ENCODE measurements around the gene LAPTM5.

Gene LAPTM5

DNA sequence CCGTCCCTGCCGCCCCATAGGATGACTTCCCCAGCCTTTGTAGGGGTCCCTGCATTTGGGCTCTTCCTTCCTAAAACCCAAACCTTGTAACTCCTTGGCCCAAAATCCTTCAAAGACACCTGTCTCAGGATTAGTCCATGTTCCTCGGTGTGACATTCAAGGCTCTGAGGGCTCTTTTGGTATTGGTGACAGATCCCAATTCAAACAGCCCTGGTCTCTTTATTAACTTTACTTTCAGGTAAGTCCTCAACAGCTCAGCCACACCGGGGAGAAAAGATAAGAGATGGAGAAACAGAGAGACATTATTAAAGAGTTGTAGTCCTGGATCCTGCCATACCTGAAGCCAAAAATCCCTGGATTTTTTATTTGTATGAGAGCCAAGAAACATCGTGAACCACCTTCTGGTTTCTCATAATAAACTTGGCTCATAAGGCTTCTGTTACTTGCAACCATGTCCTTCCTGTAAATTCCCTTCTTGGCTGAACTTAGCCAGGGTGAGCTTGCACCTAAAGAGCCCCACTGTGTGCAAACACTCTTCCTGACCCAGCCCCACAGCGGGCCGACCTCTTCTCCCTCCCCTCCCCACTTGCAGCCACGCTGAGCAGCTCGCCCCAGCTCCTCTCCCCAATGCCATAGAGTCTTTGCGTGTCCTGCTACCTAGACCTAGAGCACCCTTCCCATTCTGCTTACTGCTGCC, 26.3 kb downstream of the LAPTM5 start:
- no peak for DNase-seq (ENCODE audit: low read depth, low spot score)

DNA sequence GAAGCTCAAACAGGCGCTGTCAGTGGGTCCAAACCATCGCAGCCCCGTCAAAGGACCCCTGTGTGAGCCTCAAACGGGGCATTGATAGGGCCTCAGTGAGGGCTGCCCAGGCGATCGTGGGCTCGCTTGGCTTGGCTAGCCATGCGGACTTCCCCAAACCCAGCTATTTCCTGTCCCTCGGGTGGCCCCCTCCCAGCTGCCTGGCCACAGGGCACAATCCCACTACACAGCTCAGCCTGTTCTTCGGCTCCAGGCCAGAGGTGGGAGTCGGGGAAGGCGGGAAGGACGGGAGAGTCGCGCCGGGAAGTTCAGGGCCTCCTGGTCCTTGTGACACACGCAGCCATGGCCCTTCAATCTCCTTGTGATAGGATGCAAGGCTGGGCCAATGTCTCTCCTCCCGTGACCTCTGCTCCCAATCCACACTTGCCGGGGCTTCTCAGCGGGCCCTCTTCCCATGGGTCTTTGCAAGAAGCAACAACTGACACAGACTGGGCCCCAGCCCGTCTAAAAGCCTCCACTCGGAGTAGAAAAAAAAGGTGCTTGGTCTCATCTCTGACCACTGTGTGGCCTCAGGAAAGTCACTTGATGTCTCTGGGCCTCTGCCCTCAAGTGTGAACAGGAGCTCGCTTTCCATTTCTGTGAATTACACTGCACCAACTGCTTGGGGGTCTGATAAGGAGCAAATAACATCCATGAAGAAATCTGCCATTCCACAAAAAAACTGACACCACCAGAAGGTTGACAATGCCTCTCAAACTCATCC, 27.0 kb downstream of the LAPTM5 start:
- DNase-seq (ENCODE audit: low read depth, low spot score): no peak

DNA sequence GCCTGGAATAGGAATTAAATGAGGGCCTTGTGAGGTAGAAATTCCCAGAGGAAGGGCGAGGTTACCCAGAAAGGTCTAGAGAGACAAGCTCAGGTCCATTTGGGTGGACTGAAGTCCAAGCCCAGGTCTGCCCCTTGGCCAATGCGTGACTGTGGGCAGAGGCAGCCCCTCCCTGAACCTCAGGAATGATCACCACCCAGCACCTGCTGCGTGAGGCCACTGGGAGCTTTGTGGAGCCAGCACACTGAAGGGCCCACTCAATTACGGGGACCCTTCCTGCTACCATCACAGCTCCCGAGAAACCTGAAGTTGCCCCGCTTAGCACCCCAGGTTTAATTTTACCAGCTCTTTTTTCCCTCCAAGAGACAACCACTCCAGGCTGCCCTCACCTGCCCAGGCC, 27.7 kb downstream of the LAPTM5 start:
- no peak for DNase-seq (ENCODE audit: low read depth, low spot score)

DNA sequence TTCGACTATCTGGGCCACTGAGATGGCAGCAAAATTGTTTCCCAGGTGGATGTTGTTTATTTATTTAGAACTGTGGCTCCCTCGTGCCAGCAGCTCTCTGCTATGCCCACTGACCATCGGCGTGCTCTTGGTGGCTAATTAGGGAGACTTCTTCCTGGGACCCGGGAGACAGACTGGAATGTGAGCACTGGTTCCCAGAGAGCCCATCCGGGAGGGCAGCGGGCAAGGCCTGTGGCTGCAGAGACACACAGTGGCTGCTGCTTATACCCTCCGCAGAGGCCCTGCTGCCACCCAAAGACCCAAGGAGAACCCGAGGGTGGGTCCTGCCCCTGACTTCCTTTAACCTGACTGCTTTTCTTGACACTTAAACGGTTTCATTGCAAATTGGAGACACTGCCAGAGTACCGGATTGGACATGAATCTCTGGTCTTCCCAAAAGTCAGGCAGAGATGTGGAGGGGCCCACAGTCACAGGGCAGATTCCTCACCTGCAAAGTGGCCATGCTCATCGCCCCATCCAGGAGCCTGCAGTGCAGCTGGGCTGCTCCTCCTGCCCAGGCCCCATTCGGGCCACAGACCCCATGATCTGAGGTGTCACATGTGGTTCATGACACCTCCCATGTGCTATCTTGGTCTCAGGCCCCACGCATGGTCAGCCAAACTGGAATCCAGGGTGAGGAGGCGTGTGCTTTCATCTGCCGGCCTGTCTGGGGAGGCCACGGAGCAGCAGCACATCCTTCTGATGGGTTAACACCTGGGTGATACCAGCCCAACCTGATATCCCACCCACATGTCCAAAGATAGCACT, 28.5 kb downstream of the LAPTM5 start:
- DNase-seq (ENCODE audit: low read depth, low spot score): no peak

DNA sequence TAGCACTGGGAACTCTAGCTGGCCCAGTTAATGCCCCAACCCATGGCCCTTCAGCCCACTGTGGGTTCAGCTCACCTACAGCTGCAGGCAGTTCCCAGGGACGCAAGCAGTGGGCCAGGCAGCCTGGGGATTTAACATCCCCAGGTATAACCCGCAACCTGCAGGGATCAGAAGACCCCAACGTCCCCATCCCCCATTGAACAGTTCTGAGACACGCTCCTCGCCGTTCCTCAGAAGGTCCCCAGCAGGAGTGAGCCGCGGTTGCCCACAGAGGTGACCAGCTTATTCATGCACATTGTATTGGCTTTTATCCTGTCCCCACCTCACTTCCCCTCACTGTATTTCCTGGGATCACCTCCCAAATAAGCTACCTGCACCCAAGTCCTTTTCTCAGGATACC, 29.2 kb downstream of the LAPTM5 start:
- no peak for DNase-seq (ENCODE audit: low read depth, low spot score)

DNA sequence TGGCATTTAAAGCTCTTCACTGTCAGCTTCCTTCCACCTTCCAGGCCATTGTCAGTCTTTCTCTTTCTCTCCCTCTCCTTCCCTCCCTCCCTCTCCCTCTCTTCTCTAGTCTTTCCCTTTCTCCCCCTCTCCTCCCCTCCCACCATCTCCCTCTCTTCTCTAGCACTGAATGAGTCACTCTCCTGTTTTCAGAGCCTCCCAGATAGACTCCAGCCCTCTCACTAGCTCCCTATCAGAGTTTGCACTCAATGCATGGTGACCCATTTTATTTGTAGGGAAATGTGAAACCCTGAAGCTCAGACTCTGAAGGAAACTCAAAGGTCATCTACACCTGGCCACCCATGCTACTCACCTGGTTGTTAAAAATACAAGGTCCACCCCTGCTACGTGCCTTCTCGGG, 29.8 kb downstream of the LAPTM5 start:
- no peak for DNase-seq (ENCODE audit: low read depth, low spot score)

DNA sequence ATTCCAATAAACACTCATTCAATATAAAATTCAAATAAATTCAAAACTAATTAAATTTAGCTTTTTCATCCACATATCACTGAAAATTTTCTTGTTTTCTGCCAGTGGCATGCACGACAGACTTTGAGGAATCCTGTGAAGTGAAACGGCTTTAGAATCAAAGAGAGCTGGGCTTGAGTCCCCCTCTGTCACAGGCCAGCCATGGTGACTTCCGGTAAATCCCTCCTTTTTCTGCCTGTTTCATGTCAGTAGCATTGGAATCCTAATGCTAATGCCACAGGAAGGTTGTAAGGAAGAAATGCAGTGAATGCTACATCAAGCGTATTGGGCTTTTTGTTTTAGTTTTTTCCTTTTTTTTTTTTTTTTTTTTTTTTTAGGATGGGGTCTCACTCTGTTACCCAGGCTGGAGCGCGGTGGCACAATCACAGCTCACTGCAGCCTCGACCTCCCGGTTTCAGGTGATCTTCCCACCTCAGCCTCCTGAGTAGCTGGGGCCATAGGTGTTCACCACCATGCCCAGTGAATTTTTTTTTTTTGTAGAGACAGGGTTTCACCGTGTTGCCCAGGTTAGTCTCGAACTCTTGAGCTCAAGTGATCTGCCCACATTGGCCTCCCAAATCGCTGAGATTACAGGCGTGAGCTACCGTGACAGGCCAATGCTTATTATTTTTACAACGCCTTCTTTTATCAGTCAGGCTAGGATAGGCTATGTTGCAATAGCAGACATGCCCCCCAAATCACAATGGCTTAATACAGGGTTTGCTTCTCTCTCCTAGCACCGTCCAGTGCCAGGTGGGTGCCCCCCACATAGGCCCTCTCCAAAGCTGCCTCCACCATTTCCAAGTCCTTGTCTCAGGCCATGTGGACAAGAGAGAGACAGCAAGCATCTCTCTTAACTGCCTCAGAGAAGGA, 30.5 kb downstream of the LAPTM5 start:
- no peak for DNase-seq (ENCODE audit: low read depth, low spot score)

DNA sequence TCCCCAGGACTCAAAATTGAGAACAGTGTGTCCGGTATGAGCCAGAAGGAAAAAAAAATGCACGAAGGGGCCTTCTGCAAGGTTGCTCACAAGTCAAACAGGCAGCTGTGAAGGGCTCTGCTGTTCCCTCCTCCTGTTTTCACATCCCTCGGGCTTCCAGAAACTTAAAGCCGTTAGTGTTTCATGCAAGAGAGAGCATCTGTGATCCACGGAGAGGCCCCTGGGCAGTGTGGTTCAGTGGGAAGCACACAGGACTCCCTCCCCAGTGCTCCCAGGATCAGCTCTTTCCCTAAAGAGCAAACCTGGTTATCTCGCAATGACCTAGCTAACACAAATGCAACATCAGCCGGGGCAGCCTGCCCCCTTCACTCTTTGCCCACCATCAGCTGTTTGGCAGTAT, 31.3 kb downstream of the LAPTM5 start:
- DNase-seq (ENCODE audit: low read depth, low spot score): no peak

DNA sequence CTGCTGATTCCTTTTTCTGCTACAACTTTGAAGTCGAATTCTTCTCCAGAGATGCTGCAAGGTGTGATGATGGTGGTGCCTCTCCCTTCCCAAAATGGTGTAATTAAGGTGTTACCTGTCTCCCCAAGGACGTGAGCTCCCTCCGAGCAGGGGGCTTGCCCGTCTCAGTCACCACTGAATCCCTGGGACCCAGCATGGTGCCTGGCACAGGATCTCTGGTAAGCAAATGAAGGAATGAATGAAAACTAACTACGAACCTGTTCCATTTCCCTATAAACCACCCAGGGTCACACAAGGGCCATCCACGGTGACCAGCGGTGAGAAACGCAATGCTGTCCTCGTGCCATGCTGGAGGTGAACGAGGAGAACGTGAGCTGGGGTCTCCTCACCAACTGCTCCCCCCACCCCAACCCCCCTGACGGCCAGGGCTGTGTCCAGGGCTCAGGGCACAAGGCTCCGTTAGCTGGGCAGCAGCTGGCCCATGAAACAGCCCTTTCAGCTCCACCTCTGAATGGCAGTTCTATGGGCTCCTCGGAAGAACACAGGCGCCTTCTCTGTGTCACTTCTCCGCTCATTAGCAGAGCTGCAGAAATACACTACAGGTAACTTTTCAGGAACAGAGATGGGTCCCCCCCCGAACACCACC, 32.0 kb downstream of the LAPTM5 start:
- DNase-seq (ENCODE audit: low read depth, low spot score): no peak

DNA sequence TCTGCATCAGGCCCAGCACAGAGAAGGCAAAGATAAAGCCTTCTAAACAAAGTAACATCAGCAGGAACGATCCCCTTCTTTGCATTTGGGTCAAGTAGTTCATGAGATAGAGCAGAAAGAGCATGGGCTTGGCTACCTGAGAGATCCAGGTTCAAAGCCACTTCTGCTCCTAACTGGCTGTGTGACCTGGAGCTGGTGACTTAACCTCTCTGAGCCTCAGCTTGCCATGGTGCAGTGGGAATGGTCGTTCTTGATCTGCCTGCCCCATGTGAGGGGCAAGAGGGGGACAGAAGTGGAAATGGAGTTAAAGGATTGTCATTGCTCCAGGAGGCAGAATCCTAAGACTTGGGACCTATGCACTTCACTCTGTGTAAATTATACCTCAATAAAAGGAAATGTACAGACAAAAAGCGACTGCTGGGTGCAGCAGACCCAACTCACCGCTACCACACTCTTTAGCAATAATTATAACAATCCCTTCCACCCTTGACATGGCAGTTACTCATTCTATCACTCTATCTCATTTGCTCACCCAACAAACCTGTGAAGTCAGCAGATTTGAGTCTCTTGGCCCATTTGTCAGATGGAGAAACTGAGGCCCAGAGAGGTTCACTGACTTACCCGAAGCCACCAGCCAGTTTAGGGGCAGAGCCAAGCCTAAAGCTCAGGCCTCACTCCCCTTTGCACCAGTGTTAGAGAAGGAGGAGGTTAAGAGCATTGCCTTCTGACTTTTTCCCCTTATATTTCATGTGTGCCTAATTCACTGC, 32.7 kb downstream of the LAPTM5 start:
- DNase-seq (ENCODE audit: low read depth, low spot score): no peak

DNA sequence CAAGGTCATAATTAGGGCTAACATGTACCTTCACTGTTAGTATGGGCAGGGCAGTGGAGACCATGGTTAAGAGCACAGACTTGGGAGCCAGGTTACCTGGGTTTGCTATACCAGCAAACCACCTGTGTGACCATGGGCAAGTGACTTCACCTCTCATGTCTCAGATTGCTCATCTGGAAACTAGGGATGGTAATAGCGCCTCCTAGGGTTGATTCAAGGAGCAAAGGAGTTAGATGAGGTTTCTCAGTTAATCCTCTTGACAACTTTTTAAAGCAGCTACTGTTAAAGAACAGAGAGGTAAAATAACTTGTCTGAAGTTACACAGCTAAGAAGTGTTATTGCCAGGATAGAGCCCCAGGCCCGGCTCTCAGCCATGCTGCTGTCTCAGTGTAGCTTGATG, 33.4 kb downstream of the LAPTM5 start:
- DNase-seq (ENCODE audit: low read depth, low spot score): no peak

DNA sequence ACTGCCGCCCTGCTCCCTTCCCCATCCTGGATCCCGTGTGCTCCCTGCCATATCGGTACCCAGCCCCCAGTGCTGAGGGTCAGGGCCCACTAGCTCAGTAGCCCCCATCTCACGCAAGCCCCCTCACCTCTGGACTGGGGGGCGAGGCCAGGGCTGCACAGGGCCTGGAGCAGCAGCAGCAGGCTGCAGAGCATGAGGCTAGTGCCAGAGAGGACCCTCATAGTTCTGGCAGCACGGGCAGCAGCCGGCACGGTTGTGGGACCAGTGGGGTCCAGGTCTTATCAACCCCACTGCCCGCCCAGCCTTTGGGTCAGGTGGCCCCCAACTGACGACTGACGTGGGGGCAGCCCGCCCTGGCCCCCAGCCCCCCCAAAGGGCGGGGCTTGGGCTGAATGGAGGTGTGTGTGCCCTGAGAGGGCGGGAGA, 34.2 kb downstream of the LAPTM5 start, which contains the start of gene MATN1:
TSS of gene MATN1 (minus strand) at position 255 of the 425 bp plus-strand sequence. CDS start at position 221, 34 bp downstream.
- DNase-seq (ENCODE audit: low read depth, low spot score): no peak

DNA sequence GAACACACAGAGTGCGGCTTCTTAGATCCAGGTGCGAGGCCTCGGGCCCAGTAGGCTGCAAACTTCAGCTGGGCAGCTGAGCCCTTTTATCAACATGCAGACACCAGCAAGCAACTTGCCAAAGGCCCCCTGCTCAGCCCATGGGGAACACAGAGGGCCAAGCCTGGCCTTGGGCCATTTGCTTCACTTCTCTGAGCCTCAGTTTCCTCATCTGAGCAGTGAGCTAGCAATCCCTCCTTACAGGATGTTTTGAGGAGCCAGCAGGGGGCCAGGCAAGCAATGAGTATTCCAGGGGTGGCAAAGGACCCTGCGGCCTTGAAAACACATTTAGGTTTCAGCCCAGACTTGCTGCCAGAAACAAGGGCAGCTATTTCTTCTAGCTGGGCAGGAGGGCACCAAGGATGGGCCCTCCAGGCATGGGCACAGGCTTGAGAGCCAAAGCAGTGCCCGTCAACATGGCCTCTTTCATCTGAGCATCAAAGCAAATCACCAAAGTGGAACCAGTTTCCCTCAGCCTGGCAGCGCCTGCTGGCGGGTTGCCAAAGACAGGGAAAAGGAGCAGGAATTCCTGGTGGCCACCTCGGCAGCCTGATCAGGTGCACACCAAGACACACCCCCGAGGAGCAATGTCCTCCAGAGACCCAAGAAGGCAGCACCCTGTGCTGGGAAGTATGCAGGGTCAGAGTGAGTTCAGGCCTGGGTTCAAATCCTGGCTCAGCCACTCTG, 35.6 kb downstream of the LAPTM5 start:
- DNase-seq (ENCODE audit: low read depth, low spot score): no peak

DNA sequence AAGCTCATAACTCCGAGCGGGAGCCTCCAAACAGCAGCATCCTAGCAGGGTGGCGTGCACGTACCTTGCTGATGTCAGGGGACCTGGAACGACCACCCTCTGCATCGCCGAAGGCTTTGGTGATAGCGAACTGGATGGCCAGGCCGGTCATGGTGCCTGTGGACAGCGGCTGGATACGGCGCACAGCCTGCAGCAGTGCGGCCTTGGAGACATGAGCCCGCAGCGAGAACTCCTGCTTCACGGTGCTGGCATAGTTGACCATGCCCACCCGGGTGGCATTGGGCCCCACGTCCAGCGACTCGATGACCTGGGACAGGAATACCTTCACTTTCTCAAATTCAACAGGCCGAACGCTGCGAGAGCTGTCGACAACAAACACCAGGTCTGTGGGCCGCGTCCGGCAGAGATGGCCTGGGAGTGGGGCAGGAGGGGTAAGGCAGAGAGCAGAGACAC, 36.2 kb downstream of the LAPTM5 start:
- DNase-seq (ENCODE audit: low read depth, low spot score): no peak

DNA sequence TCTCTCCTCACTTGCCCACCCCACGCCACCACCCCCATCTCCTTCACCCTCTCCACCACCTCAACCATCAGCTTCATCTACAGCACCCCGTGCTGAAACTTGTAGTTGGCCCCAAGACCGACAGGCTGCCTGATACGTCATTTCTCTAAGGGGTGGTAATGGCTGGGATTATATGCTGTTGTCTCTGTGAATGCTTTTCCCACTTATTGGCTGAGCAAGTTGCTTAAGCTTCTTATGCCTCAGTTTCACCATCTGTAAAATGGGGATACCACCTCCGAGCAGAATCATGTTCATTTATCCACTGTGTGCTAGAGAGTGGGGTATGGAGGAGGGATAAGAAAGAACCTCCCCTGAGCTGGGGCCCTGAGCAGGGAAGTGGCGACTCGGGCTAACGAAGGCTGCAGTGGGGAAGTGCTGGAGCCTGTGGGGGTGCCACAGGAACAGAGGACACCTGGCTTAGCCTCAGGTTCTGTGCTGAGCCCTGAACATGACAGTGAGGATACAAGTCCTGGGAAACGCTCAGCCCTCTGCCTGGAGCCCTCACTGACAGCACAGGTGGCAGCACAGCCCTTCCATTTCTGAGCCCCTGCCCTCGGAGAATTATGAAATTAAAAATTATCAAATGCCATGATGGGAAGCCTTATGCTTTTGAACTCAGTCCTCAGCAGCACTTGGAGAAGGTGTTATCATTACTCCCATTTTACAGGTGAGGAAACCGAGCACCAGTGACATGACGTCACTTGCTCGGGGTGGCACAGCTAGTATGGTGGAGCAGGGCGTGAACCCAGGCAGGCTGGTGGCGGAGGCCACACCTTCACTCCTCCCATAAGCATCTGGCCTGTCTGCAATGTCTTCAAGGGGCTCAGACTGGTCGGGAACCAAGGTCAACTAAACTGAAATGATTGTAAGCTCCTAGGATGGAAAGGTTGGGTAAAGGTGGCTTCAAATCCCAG, 37.0 kb downstream of the LAPTM5 start:
- no peak for DNase-seq (ENCODE audit: low read depth, low spot score)

DNA sequence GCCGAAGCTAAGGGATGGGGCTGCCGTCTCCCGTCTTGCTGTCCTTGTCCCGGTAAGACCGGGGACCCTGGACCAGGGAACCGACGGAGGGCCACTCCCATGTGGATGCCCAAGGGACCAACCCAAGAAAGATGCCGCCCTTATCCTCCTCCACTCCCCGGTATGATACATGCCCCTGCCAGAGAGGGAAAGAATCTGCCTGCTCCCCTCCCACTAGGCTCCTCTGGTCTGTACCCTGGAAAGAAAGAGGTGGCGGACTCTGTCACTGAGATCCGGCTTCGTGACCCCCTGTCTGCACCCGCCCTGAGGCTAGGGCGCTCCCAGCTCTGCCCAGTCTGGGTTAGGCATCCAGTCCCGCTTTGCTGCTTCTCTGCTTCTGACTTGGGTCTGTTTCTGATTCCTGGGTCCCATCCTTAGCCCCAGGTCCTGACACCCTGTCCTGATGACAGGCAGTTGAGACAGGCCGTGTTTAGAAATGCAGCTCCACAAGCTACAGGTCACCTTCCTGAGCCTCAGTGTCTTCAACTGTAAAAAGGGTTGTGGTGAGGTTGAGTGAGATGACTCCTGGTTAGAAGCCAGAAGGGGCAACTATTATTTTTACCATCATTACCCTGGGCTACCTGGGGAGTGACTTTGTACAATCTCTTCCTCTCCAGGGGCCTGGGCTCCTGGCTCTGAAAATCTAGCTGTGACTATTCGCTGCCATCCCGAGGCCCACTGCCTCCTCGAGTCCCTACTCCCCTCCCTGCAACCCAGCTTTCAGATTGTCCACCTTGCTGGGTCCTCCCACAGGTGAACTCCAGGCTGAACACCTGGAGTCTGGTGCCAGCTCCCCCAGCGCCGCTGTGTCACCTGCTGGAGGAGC, 37.9 kb downstream of the LAPTM5 start:
- DNase-seq (ENCODE audit: low read depth, low spot score): no peak

Data from brain pericyte (primary cell).